HG03354 (cell line): ENCODE results near the gene GGACT.
"Not testable (repeated sequence)": the region's sequence is repeated elsewhere in the genome, so short reads cannot be mapped to it uniquely, and the experiment has no call there.

ENCODE experiments used
- ATAC-seq: cut with Tn5 transposase; IDR thresholded peaks from one replicate; pipeline ENCODE4 v1.9.1; 2021; ENCODE audit warnings: mild to moderate bottlenecking; ENCODE audit not compliant: unreplicated experiment, poor library complexity, severe bottlenecking

The GGACT gene

DNA sequence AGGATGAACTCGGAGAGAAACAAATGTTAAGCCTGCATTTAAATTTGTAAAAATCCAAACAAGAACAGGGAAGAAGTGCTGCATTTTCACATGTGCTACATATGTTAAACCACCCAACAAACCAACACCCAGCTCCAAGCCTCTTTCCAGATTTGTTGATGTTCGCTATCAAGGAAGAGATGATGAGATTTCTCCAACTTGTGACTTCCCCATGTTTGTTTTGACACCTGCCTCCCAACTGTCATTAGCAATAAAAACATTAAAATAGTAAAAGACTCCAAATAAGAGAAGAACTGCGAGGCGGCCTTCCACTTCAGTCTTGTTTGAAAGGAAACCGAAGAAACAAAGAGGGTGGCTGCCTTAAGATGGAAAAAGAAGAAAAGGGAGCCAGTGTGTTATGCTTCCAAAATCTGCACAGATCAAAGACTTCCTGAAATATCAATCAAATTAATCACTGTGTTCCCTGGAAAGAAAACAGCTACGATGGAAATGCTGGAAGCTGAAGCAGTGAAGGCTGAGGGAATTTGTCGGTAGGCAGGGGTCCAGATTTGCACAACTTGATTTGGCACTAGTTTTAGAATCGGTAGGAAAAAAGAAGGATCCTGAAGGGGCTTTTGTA lies 14.0 kb upstream of the GGACT start:
- no peak for ATAC-seq

DNA sequence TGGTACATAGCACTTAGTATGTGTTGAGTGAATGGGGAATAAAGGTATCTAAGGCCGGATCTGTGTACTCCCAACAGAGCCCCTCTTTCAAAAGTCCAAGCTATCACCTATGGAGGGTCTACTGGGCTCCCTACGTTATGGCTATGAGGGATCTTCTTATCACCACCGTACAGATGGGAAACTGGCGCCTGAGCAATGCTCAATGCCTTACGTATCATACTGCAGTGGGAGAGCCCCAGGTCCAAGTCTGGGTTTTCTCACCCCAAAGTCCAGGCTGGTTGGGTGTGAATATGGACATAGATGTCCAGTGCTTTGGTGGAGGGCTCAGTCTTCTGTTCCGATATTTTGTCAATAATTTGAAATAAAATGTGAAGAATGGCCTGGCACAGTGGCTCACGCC lies 13.1 kb upstream of the GGACT start:
- no peak for ATAC-seq

DNA sequence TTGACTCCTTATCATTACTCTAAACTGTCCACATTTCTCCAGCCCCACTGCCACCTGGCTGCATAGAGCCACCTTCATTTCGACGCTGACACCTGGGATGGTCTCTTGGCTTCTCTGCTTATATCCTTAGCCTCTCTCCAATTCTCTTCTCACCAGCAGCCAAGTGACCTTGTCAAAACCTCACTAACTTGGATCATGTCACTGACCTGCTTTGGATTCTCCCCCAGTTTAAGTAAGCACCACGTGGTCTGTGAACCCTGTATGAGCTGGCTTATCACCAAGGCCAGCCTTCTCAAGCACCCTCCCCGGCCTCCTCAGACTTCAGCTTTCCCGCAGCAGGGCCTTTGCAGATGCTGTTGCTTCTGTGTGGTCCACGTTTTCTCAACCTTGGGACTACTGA lies 12.3 kb upstream of the GGACT start:
- no peak for ATAC-seq

DNA sequence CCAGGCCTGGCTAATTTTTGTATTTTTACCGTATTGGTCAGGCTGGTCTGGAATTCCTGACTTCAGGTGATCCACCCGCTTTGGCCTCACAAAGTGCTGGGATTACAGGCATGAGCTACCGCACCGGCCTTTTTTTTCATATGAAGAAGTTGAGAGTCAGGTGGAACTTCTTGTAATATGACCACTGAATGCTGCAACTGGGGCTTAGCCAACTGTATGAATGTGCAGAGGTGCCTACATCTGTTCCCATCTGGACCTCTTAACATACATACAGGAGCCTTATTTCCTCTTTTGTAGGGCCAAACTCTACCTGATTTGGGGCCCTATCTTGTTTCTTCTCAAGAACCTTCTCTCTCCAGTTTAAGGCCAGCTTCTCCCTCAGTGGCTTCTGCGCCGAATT lies 11.9 kb upstream of the GGACT start:
- ATAC-seq, result no peak

DNA sequence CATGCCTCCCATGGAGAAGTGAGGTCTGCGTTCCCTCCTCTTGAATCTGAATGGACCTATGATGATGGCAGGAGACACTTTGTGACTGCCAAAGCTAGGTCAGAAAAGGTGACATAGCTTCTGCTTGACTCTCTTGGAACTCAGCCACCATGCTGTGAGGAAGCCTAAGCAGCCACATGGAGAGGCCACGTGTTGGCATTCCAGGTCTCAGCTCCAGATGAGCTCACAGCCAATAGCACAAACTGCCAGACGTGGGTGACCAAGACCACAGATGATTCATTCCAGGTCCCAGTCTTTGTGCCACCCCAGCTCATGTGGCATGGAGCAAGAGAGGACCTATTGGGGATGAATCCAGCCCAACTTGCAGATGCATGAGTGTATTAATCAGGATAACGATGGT lies 8.7 kb upstream of the GGACT start:
- ATAC-seq, result no peak

DNA sequence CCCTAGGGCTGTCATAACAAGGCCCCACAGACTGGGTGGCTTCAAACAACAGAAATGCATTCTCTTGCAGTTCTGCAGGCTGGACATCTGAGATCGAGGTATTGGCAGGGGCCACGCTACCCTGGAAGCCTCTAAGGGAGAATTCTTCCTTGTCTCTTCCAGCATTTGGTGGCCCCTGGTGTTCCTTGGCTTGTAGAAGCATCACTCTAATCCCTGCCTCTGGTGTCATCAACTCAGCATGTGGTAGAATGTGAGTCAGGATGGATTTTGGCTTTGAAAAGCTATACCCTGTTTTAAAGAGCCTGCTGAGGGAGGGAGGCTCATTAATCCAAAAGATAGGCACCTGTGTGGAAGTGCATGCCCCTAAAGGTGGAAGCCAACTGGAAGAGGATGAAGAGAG lies 7.9 kb upstream of the GGACT start:
- ATAC-seq, result no peak

DNA sequence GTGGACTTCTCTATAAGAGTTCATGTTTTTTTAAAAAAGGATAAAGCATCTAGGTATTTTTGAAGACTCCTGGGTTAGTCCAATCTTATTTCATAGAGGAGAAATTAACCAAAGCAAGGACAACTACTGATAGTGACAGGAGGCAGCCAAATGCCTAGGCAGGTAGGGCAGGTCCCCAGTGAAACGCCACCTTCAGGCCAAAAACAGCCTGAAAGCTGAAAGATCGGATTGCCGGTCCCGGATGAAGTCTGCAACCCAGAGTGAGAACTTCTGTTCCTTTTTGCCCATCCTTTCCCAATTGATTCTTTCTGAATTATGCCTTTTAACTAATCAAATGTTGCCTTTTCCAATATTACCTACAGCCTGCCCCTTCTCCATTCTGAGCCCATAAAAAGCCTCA lies 6.1 kb upstream of the GGACT start:
- ATAC-seq, result no peak

DNA sequence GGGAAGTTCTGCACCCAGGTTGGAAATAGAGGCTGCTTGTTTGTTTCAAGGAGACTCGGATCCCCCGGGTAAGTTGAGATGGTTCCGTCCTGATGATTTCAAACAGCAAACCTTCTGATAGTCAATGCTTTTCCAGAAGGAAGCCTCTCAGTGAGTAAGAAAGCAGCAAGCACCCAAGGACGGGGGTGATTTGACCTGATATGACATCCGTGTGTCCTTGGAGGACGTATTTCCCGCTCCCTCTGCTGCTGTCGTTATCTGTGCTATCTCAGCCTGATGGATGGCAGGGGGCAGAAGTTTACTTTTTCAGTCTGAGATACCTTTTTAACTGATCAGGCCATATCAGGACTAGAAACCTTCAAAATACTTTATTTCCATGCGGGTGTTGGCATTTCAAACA lies 5.7 kb upstream of the GGACT start:
- ATAC-seq, result no peak

DNA sequence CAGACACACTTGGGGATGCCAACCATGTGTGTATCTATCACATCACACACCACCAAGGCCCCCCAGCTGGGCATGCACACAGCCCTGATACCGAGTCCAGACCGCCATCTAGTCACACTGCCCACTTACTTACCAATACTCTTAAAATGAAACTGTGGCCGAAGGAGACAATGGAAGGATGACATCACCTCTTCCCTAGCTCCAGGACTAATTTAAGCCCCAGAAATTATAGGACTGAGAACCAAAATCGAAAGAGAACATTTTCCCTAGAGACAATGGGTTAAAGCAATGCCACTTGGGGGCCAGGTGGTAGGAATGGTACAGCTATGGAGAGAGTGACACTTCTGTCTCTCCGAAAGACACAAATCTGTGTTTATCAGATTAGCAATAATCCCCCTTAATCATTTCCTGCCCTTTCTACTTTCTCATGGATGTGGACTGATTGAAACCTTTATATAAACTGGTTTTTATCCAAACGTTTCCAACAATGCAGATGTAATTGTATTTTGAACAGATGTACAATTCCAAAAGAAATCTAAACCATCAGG lies 663 bp upstream of the GGACT start:
- no peak for ATAC-seq

DNA sequence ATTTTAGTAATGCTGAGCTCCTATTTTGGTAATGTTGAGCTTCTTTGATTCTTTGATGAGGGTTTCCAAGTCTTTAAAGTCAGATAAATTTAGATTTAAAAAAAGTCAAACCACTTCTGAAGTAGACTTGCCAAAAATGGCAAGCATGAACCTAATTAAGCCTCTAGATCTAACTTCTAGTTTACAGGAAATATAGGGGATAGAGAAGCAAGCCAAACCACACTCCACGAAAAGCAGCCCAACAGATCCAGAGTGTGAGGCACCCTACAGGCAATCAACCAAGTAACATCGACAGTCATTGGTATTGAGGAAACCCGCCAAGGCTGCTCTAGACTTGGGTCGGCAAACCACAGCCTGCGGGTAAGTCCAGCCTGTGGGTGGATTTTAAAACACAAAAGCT lies 3.7 kb downstream of the GGACT start:
- ATAC-seq, result no peak

DNA sequence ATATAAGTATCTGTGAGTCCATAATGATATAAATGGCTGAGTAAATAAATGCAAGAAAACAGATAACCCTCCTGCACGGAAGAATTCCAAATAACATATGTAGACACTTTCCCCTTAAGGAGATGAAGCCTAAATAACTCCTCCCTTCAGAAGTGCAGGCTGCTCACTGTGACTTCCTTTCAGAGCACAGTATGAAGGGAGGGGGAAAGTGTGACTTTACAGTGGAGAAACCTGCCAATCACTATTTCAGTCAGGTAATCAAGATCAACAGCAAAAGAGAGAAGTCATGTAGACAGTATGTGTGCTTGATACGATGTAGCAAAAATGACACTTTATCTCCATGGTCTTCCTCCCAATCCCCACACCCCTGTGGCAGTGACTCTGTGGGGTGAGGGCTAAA lies 7.1 kb downstream of the GGACT start:
- no peak for ATAC-seq

DNA sequence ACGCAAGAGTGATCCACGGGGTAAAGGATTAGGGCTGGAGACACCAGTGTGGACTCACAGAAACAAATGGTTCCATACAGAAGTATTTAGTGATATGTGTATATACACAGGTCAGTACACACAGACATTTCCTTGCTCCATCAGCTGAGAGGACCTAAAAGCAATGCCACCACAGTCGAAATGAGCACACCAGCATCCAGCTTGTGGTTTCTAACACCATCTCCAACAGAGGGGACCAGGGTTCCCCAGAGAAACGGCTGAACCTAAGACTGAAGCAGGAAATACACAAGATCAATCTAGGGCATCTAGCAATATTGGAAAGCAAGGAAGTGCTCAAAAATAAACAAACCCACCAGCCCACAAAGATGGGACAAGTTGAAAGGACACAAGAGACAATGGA lies 7.6 kb downstream of the GGACT start:
- ATAC-seq, result no peak

DNA sequence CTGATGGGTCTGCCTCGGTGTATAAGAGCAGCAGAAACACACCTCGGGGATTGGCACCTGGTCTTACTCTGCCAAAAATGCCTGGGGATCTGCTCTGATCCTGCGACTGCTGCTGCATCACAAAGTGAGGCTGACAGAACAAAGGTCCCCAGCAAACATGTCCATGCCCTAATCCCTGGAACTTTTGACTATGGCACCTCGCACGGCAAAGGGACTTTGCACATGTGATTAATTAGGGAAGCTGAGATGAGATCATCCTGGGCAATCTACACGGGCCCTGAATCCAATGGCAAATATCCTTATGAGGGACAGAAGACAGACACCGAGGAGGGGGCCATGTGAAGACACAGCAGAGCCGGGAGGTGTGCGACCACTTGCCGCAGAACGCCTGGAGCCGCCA lies 8.5 kb downstream of the GGACT start:
- ATAC-seq, result no peak

DNA sequence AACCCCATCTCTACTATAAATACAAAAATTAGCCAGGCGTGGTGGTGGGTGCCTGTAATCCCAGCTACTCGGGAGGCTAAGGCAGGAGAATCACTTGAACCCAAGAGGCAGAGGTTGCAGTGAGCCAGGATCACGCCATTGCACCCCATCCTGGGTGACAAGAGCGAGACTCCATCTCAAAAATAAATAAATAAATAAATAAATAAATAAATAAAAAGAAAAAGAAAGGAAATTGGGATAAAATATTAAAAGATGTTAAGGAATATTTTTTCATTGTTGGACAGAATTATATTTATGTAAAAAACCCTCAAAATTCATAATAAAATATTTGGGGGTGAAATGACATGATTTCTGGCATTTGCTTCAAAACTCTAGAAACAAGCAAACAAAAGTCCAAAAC lies 11.3 kb downstream of the GGACT start:
- ATAC-seq, result not testable (repeated sequence)

DNA sequence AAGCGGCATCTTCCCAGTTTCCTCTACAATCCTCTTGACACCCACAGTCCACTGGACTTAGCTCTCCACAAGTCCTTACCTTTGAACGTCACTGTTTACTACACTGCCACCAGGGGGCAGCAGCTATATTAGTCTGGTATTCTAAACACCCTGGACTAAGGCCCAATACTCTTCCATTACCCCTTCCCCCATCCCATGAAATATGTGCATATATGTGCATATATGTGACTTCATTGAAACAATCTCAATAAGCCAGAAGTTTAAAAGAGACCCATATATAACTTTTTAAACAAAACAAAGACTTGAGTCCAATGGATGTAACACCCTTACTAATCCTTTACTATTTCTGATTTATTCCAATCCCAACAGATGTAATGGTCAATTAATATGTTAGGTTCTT lies 15.5 kb downstream of the GGACT start:
- ATAC-seq, result peak; percentile 97

DNA sequence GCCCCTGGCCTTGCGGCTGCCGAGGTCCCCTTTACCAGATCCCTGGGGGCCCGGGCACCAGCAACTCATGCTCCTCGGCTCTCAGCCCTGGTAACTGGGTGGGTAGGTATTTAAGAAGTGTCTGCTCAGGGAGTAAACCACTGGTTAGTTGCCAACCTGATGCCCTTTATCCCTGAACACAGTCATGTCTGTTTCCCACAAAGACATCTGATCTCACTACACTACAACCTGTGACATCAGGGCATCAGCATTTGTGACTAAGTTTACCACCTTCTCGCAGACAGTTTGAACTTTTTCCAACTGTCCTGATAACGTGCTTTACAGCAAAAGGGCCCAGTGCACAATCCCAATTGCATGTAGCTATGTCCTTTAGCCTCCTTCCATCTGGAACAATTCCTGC lies 22.0 kb downstream of the GGACT start:
- no peak for ATAC-seq

DNA sequence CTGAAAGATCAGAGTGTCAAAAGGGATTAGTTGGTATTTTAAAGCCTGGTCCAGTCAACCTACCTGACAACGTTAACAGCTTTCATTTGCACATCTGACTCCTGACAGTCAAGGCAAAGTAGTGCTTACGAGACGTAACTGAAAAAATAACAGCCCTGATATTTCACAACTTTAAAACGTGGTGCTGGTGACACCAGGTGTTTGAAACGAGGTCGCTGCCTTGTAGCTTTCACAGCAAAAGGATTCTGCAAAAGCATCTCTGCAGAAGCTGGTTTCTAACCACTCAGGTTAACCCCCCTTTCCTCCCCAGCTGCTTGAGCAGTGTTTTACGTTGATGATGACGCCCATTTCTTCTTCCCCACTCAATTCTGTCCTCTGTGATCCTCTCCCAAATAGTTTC lies 23.3 kb downstream of the GGACT start:
- no peak for ATAC-seq

DNA sequence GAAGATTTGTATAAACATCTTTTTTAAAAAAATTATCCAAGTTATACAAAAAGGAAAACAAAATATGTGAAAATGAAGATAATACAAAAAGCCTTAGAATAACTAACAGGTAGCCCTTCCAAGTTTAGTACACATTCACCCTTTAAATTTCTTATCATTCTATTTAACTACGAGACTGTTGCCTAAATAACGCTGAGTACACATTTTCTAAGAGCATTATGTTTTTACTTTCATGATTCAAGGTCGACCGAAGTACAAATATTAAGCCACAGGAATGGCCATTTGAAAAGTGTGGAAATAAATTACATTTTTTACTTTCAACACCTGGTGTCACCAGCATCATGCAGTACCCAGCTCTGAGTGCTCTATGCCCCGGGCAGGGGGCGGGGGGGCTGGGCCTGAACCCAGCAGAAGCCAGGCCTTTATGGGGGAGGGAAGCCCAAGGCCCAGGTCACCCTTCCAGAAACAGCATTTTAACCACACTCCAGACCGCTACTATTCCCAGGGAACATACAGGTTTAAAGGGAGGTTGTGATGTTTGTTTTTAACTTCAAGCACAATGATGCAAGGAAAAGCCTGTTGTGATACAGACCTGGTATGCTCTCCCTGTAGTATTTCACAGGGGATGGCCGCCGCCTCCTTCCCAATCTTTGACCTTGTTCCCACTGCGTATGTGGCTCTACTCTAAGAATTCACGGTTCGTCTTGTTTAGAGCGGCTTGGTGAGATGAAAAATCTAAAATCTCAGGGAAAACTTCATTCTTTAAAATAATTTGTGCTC lies 24.0 kb downstream of the GGACT start:
- no peak for ATAC-seq

DNA sequence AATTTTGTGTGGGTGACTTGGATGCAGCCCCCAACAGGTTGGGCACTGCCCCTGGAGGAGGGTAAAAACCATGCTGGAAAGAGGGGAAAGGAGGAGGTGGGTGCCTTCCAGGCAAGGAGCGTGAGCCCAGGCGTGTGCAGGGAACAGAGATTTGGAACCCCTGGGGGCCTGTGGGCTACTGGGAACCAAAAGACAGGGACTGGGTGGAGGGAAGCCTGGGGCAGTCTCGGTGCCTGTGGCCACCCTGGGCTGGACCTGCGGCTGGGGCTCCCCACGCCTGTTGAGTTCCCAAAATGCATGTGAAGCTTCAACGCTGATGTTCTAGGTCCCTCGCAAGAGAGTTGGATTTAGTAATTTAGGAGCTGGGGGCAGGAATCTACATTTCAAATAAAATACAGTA lies 24.8 kb downstream of the GGACT start:
- no peak for ATAC-seq

DNA sequence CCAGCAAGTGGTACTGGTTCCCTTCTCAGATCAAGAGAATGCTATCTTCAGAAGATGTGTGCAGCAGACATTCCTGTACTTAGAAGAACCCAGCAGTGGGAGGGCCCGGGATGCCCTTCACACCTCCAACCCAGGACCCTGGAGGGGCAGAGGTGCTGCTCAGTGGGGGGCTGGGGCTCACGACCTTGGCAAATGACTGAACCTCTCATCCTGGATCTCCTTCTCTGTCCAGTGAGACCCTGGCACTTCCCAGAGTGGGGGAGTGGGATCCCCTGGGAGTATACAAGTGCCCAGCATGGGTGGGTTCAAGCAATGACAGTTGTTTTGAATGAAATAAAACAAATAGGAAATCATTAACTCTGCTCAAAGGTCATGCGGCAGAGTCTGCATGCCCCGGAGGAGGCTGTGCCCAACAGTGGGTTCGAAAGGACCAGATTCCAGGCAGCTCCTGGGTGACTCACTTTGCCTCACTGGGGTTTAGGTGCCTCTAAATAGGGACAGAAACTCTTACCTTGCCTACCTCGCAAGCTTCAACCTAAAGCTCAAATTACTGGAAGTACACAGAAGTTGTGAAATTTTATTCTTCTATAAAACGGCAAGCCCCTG lies 26.9 kb downstream of the GGACT start:
- no peak for ATAC-seq

DNA sequence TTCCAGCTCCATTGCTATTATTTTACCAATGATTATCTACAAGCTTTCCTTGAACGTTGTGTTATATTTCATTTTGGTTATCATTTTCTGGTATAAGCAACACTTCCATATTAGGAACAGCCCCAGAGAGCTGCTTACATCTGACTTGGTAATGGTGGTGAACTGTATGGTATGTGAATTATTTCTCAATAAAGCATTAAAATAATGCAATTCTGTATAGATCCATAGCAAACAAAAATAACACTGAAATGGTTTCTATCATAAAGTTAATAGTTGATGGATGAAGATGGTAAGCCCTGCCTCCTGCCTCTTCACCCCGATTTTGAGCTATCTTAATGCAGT lies 27.5 kb downstream of the GGACT start:
- ATAC-seq, result no peak
